GM13977 (cell line): Measurements from ENCODE around the gene NLRP13.

Source experiments
- DNase-seq: peaks from one replicate; pipeline ENCODE4 v3.0.0; 2012; ENCODE audit warnings: low spot score
- in situ Hi-C: fragments of 300-500 bp; cut with MboI; formaldehyde crosslinking; loops from one replicate; pipeline ENCODE4 v1.12.0; 2022; ENCODE audit warnings: low sequenced_read_pairs, low pct_unique_long_range_greater_than_20kb, mixed read lengths, inconsistent platforms; ENCODE audit not compliant: unreplicated experiment
- TF ChIP-seq, protein P1 (sequence below): IDR thresholded peaks from 2 replicates; pipeline ENCODE4 v1.5.1; 2012; ENCODE audit warnings: mild to moderate bottlenecking, control low read depth; ENCODE audit not compliant: insufficient read depth; ENCODE audit errors: extremely low read depth, missing control alignments

NLRP13 gene

DNA sequence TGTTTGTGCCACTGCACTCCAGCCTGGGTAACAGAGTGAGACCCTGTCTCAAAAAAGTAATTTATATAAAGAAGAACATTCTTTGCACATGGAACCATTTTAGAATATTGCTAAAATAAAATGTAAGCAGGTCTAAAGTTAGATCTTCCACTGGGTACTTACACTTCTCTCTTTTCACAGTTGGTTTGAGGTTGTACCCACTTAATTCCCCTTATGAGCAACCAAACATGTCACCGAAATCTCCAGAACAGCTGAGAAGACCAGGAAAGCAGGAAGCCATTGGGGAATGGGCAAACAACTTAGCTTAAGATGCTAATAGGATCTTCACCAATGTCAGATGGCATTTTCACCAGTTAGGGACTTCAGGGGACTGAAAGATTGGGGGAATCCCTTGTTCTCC lies 77.0 kb downstream of the NLRP13 start:
- TF ChIP-seq, protein P1, sequence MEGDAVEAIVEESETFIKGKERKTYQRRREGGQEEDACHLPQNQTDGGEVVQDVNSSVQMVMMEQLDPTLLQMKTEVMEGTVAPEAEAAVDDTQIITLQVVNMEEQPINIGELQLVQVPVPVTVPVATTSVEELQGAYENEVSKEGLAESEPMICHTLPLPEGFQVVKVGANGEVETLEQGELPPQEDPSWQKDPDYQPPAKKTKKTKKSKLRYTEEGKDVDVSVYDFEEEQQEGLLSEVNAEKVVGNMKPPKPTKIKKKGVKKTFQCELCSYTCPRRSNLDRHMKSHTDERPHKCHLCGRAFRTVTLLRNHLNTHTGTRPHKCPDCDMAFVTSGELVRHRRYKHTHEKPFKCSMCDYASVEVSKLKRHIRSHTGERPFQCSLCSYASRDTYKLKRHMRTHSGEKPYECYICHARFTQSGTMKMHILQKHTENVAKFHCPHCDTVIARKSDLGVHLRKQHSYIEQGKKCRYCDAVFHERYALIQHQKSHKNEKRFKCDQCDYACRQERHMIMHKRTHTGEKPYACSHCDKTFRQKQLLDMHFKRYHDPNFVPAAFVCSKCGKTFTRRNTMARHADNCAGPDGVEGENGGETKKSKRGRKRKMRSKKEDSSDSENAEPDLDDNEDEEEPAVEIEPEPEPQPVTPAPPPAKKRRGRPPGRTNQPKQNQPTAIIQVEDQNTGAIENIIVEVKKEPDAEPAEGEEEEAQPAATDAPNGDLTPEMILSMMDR: no peak

More for the DNA sequence above, 77.0 kb downstream of the NLRP13 start:
- DNase-seq: no peak
- in situ Hi-C loops: no loop called here
